GM19240 (cell line): ENCODE data around the gene ANKRD44.

Experiments used
- DNase-seq: peaks from one replicate; pipeline ENCODE4 v3.0.0; 2011; ENCODE audit warnings: low spot score; ENCODE audit not compliant: insufficient read length

ANKRD44 gene

DNA sequence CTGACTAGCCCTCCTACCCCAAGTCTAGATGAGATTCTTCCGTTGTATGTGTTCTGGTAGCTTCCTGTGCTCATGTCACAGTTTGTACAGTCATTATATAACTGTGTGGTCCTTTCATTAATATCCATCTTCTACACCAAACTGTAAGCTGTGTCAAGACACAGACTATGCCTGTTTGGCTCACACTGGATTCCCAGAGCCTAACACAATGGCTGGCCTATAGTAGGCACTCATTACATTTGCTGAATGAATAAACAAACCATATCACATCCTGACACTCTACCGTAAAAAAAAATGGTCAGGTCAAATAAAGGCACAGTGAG lies 72.6 kb downstream of the ANKRD44 start:
- no peak for DNase-seq

DNA sequence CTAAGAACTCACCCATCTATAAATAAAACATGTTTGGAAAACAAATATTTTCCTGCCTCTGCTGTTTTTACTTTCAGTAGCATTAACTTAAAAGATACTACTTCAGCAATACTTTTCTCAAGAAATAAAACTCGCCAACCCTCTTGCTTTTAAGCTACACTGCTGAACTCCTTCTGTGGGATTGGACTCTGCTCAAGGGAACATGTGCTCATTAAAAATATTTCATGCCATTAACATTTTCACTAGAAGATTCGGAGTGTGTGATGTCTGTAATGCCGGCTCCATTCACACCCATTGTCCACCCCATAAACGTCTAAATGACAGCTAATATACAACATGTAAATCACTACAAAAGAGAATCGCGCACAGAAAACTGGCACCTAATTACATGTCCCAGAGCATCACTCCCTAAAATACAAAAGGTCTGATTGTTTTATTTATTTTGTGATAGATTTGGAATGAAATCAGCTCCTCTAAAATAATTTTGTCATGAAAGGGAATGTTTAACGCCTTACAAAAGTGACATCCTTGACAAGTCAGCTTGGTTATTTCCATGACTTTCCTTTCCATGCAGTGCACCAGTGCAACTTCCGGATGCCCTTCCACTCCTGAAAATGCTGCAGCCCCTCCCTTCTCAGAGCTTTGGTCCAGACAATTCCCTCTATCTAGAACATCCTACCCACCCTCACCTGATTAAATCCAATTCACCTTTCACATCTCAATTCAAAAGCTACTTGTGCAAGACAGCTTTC lies 73.1 kb downstream of the ANKRD44 start:
- no peak for DNase-seq

DNA sequence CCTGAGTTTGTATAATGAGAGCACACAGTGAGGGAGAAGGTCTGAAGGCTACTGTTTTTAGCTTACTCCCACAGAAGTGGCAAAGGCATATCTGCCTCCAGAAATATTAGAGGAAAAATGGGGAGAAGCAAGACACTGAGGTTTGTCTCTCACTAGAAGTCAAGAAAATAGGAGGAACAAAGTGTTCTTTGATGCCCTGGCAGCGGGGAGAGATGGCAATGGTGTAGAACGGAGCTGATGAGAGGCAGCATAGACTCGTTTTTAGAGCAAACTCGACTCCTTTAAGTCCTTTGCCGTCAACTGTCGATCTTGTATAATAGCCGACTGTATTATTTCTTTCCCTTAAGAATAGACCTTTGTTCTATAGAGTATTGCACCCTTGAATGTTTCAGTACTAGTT lies 73.8 kb downstream of the ANKRD44 start:
- DNase-seq, result no peak

DNA sequence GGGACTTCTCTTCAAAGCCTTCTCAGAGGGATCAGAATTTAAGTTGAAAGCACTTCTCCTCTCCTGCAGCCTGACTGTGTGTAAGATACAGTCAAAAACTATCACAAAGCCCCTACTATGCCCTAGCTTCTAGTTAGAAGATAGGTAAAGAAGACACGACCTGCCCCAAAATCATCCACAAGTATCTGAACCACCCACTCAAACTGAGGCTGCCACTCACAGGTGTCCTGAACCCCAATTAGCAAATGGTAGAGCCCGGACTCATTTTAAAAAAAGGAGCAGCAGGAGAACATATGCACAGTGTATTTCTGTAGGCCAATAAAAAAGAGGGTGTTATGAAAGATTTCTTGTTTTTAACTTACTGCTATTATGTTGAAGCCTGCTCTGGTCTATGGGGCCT lies 74.4 kb downstream of the ANKRD44 start:
- no peak for DNase-seq

DNA sequence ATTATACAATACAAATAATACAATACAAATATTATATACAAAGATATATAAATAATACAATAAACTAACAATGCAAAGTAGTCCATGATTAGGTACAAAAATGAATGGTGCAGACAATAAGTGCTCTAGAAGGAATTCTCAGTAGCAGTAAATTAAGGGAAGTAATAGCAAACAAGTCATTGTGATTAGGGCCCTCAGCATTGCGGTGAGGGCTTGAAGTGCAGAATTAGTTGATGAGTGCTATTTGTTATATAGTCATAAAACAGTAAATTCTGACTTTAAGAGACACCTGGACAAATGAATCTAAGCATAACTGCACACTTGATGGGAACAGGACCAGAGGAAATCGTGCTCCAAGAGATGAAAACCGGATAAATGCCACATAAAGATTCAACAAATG lies 74.9 kb downstream of the ANKRD44 start:
- no peak for DNase-seq

DNA sequence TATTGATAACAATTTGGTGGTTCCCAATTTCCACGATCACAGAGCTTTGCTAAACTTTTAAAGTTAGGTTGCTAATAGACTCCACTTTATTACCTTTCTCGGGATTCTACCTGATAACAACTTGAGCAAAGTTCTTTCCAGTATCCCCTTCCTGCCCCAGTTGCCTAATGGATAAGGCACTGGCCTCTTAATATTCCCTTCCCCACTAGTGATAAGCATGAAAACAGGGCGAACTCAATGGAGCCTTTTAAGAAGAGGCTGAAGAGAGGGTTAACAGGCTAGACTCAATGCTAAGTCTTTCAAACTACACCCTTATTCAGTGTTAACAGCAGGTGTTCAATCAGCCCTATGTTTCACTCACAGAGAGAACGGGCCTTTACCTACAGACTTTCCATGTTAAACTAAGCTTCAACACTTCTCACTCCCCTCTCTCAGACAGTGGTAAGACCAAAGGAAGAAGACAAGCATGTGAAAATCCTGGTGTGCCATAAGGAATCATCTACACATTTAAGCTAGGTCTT lies 75.8 kb downstream of the ANKRD44 start:
- DNase-seq, result no peak

DNA sequence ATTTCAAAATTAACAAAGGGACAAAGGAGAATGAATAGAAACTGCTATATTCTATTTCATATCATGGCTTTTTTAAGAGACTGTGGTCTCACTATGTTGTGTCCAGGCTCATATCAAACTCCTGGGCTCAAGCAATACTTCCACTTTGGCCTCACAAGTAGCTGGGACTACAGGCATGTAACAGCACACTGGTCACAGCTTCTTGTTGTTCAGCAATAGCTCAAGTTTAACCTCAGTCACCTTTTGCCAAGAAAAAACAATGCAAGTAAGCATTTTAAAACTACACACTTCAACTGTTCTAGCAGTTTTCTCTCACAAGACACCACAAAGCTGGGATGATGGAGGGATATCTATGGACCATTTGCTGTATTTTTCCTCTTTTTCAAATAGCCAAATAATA lies 77.1 kb downstream of the ANKRD44 start:
- no peak for DNase-seq

DNA sequence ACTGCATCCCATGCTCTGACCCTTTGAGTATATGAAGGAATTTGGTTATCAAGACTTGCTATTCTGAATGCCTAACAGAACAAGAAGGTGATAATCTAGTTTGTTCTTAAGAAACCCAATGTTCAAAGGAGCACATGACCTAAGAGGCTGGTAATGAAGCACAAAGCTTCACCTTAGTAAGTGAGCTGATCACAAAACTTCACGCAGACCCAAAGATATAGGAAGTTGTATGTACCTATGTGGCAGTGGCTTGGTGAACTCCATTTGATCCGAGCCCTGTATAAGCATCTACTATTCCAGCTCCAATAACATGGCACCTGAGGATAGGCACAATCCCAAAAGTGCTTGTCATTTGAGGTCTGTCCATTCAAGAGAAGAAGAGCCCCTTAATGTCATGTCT lies 78.6 kb downstream of the ANKRD44 start:
- no peak for DNase-seq

DNA sequence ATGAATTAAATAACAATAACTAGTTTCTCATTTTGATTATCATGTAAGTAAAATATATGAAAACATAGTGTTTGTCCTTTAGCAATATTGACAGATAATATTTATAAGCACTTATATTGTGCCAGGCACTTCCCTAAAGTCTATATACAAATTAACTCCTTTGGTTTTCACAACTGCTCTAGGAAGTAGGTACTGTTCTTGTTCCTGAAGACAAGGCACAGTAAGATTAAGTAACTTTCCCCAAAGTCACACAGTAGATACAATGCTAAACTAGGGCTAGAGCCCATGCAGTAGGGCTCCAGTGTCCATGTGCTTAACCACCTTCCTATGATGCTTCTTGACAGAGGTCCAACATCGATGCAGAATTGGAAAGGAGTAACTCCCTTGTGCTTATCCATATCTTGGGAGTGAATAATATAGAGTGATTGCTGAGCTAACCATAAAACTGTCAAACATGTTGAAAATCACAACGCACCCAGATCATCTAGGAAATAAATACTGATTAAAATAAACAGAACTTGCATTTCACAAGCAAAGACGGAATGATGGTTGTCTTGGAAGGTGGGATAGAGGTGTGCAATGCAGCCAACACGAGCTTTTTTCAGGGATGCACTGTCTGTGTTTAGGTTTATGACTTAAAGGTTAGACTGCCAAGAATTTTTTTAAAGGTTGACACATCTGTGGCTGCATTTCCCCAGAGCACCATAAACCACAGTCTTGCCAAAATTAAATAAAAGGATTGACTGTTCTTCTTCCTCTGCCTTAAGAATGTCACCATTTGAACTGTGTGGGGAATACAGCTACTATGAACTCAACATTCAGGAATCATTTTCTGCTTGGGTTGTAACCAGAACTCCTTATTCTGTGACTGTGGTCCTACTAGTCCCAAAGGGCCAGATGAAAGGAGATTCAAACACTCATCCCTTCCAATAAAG lies 80.8 kb downstream of the ANKRD44 start:
- no peak for DNase-seq

DNA sequence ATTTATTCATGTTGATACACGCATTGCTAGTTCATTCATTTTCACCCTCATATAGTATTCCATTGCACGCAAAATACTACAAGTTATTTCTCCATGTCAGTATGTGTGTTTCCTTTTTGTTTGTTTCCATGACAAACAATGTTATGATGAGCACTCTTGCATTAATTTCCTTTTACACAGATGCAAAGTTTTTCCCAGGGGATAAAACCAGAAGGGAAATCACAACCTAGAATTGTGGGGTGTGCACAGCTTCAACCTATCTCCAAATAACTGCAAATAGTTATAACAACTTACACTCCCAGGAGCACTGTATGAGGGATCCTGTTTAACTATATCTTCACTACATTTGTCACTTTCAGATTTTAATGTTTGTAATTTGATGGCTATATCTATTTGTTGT lies 87.1 kb downstream of the ANKRD44 start:
- no peak for DNase-seq

DNA sequence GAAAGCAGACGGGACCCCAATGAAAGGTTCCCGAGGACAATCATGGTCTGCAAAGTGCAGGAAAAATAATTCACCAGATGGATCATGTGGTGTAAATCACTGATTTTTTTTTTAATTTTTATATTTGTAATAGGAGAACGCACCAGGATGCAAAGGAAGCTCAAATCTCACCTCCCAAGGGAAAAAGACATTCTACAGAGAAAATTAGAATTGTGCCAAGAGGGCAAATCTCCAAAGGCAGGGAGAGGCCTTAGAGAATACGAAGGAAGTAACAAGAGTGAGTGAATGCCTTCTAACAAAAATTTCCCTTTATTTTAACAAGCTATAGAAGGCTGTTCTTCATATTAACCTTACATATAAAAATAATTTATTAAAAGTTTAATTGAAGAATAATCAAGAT lies 90.9 kb downstream of the ANKRD44 start:
- DNase-seq, result no peak

DNA sequence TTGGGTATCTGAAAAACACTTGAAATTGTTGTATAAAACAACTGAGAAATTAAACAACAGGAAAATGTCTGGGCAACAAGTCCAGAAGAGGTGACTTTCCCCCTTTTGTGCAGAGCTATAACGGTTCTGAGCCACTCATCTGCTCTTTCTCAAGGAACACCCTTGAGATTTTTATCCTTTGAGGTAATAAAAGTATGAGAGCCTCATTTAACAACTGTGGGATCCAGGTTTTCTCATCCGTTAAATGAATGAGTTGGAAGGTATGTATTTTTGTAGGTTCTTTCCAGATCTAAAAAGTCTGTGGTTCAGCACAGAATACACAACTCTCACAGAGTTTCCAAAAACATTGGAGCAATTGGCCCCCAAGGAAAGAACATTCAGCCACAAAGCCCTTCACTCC lies 93.0 kb downstream of the ANKRD44 start:
- DNase-seq, result no peak

DNA sequence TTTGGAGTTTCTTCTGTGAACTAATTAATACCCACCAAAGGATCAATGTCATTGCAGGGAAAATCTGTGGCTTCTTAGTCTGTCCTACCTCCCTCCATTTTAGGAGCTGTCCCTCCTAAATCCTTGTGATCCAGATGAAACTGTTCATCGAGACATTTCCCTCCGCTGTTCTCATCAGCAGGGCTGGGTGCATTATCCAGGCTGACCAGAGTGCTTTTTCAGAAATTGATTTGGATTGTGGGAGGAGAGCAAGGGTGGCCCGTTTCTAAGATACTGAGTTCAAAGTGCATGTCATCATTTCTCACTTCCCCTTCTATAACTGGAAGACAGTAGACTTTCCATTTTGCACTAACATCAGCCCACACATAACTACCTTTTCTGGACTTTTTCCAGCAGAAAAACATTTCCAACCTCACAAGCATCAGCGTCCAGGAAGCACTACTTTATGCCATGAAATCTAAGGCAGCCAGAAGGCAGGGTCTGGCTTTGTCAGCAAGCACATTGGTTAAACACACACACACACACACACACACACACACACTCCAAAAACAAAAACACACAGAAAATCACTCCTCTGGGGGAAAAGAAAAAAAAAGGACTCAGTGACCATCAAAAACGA lies 94.1 kb downstream of the ANKRD44 start:
- no peak for DNase-seq

DNA sequence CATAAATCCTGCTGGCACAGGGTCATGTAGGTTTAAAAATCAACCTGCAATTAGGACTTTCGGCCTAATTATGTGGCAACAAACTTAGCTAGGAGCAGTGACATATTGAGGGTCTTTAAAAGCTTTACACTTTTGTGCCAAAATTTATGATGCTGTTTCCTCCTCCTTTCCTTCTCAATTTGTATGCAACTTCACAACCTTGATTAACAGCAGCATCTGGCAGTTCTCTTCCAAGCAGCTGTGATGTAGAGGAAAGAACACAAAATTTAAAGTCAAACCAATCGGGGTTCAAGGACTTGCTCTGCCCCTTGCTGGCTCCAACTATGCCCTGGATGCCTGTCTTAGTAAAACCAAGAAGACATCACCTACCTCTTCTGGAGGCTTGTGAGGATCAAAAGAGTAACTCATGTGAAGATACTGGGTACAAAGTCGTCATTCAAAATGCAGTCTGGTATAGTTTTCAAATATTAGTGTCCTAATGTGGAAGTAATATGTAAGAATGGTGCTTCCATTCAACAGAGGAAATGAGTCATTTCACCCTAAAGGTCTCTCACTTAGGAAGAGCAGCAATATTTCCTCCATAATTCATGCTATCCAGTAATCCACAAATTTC lies 94.7 kb downstream of the ANKRD44 start:
- no peak for DNase-seq

DNA sequence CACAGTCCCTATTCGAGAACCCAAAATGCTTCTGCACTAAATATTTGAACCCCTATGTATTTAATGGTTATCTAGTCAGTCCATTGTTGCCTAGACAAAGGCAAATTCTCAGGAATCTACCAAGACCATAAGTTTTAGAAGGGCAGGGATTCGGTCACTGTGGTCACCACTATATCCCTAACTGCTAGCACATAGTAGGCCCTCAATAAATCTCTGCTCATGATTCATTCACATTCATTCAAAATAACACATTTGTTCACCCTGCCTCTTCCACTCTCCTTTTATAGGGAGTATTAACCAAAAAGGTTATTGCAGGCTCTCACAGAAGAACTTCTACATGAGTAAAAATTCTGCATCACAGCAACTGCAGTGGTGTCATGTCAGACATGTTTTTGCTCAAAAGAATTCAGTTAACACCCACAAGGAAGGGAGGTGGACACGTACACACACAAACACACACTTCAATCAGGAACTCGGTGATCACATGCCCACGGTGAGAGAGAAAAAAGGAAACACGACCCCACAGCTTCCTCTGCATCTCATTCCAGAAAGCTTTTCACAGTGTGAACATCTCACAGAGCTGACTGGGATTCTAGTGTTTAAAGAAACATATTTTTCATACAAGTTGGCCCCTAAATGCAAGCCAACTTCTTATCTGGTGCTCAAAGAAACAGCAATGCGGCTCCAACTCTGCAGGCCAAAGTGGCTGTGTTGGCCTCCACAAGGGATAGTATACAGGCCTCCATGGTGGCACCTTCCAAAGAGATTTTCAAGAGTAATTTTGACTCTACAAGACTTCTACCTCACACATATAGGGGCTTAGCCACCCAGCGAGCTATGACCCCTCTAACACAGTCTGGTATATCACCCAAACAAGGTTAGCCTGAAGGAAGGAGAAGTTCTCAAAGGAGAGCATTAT lies 98.0 kb downstream of the ANKRD44 start:
- no peak for DNase-seq

DNA sequence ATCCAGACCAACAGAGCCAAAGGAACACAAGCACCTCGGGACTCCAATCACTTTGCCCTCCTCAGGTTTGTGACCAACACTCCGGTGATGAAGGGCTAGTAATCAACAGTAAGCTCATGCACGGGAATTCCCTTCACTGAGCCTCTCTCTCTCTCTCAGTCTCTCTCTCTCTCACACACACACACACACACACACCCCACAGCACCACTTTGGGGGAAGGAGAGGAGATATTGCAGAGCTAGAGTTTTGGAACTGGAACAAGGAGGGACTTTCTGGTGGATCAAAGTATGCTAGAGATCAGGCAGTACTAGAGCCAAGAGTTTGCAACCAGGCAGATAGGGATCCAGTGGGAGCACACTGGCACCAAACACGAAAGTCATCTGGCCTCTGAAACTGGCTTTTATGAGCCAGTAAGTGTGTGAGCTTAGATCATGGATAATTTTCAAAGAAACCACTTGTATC lies 98.7 kb downstream of the ANKRD44 start:
- DNase-seq, result no peak

DNA sequence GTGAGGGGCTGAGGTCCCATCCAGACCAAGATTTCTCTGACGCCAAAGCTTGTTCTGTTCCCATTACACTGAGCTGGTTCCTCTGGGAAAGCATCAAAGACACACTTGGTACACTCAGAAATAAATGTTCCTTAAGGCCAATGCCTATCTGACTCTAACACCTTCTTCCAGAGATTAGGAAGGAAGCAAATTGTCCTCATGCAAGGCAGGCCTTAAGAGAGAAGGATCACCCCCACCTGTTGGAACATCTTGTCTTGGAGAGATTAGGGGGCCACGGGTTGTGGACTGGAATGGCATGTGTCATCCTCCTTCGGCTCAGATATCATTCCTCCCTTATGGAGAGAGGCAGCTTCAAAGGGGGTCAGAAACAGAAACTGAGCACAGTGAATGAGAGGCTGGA lies 100.2 kb downstream of the ANKRD44 start:
- no peak for DNase-seq

DNA sequence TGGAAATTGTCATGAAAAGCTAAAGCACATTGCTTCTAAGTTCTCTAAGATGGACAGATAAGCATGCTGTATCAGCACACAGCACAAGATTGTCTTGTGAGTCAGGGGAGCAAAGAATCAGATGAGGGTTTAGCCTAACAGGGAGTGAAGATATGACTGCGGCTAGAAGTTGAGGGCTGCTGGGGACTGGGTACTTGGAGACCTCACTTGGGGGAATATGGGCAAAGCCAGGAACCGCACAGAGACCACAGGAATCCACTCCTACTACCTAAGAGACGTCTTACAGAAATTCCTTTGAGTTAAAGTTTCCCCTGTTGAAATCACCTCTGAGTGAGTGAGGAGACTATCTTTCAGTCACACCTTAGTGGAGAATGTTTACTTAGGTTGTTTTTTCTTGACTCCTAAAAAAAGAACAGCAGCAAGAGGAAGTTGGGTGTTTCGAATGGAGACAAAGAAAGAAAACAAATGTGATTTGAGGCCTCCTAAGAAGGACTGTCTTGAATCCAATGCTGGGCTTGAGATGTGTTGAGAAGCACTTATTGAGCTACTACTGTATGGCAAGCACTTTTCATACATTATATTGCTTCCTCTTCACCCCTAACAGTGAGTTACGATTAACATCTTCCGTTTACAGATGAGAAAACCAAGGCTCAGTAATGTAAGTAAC lies 100.7 kb downstream of the ANKRD44 start:
- DNase-seq, result no peak

DNA sequence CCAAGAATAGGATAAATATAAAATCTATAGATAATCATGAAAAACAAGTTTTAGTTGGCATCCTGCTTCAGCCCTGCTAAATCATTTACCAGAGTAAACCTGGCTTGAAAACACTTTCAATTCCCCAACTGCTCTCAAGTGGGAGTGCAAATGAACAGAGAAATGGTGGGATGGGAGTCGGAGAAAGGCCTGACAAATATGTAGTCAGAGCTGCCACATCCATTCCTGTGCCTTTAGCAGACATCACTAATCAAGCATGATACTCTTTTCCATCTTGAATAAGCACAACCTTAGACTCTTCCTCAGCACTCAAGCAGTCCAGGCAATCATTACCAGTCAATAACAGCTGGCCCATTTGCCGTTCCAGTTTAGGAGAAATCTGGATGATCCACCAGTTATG lies 101.3 kb downstream of the ANKRD44 start:
- no peak for DNase-seq

DNA sequence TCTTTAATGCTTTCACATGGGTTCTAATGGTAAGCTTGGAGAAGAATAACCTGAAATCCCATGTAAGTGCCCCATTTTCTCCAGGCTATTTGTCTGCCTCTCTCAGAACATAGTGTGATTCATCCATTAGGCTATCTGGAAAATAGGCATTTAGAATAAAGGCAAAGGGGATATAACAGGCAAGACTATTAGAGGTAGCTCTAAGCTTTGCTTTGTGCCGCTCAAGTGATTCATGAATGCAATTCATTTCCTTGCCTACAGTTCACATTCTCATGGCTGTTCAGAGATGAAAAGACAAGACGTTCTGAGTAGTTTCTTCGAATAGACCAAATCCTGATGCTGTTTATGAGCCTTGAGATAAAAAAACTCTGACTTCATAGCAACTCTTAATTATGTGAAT lies 101.7 kb downstream of the ANKRD44 start:
- DNase-seq, result no peak
